ENCODE data around the gene HDAC4.
A peak's percentile ranks its signal among the peaks of the same experiment; 100 is the strongest.

HDAC4 gene

DNA sequence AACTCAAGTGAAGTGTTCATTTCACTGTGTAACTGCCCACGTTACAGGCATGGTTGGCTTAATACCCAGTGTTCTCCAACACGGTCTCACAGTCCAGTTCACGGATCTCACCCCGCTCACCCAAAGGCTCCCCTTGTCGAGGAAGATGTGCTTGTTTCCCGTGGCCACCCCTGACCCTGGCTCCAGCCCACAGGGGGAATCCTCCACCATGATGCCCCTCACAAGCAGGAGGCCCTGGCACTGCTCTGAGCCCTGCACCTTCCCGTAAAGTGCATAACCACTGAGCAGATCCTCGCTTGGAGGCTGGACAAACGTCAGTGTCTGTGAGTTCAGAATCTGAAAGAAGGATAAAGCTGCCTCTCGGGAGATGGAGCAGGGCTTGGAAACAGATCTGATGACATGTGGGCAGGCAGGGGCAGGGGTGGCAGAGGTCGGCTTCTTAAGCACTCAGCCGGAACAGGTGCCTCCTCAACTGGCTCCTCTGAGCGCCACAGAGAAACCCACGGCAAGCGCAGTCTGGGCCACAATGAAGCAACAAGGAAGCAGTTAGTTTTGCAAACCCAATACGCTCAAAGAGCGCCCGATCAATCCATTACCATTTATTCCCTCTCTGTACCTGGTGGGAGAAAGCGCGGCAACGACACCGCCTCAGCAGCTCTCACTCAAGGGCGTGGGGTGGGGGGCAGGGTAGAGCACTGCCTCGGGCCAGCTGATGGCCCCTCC lies 17.6 kb downstream of the HDAC4 start:
- no peak for DNase-seq

DNA sequence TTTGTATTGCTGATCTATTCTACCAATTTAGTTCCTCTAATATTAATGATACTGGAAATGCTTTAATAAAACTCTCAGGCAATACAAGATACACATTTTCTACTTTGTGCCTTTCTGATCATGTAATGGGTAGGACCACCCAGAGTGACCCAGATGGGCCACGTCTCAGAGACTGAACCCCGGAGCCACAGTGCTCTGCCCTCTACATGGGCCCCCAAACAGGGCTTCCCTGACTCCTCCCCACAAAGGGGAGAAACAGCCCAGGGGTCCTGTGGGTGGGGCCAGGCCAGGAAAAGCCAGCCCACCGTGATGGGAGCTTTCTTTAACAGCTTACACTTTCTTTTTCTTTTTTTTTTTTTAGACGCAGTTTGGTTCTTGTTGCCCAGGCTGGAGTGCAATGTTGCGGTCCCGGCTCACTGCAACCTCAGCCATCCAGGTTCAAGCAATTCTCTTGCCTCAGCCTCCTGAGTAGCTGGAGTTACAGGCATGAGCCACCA lies 18.4 kb downstream of the HDAC4 start:
- no peak for DNase-seq

DNA sequence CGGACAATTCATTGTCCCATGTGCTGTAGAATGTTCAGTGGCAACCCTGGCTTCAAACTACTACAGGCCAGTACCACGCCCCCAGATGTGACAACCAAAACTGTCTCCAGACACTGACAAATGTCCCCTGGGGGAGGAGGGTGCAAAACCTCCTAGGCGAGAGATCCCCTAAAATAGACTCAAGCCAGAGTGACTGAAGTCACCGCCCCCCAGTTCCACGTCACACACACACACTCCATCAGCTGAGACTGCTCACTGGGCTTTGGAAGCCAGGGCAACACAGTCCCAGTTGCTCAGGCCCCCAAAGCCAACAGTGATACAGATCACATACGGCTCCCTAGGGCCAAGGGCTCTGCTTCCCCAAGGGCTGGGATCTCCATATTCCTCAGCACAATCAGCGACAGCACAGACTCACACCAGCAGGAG lies 19.1 kb downstream of the HDAC4 start:
- no peak for DNase-seq

DNA sequence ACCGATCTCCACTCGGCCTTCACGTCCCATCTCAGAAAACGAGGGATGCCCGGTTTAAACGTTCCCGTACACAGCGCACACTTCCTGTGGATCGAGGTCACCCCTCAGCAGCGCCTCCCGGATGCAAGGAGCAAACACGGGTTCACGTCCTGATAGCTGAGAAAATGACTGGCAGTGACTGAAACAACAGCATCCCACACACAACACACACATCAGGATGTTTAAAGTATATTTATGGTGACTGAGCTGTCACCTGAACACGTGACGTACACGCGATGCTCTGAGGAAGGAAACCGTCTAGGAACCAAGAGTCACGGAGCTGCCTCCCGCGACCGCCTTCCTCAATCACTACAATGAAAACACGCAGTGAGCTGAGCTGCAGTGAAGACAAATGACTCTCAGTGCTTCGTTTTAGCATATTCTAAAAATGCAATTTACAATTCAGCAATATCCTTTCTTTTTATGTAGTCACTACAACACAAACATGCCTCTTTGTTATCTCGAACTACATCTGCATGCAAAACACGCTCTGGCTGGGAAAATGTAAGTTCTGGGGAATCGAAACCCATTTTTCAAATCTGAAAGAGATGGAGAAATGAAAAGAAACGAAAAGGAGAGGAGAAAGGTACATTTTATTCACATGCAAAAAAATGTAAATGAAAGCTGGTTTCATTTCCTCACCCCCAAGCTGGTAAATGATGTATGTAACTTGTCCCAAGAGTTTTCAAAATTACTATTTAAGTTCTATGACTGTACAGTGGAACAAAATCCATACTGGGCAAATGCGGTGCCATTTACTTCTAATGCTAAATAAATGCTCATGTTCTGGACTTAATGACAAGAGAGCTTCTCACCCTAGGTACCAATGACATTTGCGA lies 19.8 kb downstream of the HDAC4 start:
- DNase-seq = no peak

DNA sequence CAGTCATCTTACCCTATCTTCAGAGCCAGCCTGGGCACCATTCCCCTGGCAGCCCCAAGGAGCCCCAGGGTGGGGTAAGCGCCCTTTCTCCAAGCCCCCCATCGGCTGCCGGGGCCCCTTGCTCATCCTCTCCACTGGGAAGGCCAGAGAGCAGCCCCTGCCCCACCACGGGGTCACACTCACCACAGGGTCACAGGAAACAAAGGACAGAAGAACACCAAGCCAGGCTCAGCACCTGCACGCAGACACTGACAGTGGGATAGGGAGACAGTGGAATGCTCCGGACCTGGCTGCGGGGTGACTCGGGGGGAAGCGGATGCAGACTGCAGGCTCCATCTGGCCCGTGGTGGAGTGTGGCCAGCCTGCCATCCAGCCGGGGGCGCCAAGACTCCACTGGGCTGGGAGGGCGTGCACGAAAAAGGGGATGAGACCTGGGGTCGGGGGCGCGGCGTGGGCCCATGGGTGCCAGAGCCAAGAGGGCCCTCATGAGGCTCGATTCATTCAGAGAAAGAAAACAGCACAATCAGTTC lies 21.1 kb downstream of the HDAC4 start:
- no peak for DNase-seq

DNA sequence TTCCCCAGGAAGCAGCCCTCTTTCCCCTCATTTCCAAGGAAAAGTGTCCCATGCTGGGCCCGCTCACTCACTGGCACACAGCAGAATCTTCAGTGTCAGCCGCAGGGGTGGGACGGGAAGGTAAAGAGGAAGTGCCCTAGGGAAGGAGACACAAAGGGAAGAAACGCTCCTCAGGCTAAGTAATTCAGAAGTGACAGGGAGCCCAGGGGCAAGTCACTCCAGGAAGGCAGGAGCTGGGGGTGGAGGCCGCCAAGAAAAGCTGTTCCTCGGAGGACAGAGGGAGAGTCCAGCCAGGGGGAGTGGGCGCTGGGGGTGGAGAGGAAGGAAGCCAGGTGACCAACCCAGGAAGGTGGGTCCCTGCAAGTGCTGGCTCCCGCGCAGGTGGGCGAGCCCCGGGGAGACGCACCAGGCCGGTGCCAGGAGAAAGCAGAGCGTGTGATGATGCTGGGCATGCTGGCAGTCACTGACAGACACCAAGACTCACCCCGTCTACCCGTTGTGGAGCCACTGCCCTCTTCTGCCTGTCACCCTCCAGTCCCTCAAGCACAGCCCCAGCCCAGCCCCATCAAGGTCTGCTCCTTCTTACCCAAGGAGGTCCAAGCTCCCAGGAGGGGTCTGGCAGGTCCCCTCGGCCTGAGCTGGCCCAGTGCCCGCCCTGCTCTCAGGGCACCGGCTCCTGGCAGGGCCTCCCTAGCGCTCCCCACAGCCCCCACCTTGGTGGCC lies 21.7 kb downstream of the HDAC4 start:
- DNase-seq = no peak

DNA sequence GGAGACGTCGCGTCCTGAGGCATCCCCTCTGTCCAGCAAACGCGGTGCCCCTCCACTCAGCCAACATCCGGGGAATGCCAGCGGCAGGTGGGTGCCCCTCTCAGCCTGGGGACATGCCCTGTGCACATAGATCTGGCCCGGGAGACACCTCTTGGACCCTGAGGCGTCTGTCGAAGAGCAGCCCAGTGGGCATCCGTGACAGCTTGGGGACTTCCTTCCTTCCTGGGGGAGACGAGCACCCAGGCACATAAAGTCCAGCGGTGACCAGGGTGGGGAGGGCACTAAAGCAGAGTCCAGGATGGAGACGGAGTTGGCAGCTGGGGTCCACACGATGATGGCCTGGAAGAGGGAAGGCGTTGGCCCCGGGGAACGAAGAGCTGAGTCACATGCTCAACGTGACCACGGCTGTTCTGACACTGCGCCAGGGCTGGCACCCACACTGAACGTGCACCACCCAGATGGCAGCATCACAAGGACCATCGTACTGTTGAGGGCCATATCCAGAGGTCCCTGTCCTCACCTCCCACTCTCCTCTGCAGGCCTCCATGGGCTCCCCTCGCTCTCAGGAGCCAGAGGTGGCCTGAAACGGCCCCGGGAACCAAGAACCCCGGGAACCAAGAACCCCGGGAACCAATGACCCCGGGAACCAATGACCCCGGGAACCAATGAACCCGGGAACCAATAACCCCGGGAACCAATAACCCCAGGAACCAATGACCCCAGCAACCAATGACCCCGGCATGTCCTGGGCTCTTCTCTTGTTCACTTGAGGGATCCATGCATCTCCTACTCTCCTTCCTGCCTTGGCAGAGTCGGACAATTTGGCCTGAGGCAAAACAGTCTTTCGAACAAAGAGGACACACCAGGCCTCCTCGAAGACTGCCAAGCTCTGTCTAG lies 22.6 kb downstream of the HDAC4 start:
- DNase-seq = no peak

DNA sequence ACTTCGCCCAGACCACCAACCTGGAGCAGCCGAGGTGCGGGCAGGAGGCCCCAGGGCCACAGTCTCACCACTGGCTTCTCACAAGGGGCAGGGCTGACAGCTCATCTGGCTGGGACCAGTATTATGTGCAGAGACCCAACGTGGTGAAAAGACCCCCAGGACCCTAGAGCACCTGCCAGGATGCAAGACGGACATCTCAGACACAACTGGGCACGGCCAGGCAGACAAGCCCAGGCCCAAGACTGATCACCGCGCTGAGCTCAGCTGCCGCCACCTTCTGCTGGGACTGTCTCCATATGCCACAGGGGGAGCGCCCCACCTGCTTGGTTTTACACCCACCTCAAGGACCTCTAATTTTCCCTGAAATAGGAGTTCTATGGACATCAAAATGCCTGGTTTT lies 23.2 kb downstream of the HDAC4 start:
- DNase-seq = no peak

DNA sequence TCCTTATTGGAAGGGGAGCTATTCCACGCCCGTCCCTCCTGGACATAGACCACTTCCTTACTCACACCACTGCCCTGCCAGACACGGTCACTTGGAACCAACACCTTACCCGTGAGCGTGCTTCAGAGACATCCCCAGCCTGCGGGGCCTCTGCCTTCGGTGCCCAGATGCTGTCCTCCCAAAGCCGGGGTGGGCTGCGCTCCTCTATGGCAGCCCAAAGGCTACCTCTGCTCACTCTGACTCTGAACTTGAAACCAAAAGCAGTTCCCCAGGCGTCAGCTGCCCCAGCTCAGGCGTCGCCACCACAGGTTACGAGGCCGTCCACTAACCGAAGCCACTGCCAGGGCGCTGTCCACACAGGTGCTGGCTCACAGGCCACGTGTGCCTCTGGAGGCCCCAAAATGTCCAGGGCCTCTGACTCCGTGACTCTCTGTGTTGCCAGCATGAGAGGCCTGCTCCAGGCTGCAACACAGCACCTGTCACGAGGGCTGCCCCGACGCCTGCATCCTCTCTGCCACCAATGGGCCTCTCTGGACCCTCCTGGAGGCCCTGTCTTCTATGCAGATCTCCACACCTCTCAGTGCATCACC lies 23.8 kb downstream of the HDAC4 start:
- DNase-seq = no peak

DNA sequence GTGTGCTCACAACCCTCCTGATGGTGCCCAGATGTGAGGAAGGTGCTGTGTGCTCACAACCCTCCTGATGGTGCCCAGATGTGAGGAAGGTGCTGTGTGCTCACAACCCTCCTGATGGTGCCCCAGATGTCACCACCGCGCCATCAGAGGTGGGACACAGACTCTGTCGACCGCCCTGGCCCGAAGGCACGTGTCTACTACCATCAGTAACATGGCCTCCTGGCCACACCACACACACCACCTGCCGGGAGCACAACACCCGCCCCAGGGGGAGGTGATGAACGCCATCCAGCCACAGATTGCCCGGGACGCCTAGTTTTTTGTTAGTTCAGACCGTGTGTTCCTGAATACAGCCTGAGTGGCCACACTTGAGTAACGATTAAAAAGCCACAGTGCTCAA lies 24.5 kb downstream of the HDAC4 start:
- DNase-seq = no peak

DNA sequence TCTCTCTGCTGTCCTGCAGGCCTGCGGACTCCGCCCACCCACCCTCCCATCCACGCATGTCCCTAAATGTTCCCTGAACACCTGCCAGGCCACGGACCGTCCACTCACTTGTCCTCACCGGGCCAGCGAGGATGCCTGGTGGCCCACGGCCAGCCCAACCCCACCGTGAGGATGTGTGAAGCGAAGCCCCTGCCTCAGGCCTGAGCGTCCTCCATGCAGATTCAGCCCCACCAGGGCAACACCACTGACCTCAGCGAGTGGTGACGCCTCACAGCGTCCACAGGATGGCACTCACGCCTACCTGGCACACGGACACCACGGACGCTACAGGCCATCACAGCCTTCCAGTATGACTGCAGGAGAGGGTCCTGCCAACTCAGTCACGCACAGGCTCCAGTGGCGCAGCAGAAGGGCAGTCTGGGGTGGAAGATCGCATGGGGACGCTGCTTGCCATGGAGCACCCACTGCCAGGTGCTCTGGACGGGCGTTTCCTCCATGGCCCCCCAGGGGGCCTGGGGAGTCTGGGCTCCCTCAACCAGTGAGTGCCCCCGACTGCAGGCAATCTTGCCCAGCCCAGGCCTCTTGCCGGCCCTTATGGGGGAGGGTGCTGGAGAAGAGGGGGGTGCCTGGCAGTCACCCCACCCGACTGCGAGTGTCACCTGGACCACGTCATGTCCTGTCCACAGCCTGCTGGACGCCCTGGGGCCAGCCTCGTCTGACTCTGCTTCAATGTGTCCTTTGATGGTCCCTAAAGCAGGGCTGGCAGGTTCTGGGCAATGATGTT lies 25.4 kb downstream of the HDAC4 start:
- DNase-seq = no peak

DNA sequence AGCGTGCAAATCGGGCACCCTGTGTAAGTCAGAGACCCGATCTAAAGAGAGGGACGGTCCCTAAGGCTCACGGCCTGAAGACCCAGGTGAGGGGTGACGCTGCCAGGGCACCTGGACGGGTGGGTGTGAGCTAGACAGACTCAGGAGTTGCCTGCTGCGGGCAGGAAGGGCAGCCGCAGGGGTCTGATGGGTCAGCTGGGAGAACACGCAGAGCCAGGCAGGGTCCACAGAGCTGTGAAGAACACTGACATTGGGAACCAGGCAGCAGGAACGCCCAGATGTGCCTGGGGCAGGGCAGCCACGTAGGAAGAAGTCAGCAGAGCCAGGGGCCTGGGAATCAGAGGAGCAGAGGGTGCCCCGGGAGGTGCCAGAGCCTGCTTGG lies 25.9 kb downstream of the HDAC4 start:
- DNase-seq = no peak

DNA sequence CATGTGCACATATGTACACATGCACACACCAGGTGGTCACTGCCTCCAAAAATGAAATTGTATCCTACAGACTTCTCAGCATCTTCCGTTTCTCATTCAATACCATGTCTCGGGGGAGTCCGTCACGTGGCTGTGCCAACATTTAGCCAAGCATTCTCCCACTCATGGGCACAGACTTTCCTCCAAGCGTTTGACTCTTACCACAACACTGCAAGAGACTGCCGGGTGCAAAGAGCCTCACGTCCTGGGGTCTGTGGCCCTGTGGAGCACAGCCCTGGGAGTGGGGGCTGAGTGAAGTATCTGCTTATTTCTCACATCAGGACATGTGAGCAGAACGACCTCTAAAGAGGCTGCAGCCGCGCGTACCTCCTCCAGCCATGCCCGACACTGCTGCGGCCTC lies 28.0 kb downstream of the HDAC4 start:
- DNase-seq = no peak

DNA sequence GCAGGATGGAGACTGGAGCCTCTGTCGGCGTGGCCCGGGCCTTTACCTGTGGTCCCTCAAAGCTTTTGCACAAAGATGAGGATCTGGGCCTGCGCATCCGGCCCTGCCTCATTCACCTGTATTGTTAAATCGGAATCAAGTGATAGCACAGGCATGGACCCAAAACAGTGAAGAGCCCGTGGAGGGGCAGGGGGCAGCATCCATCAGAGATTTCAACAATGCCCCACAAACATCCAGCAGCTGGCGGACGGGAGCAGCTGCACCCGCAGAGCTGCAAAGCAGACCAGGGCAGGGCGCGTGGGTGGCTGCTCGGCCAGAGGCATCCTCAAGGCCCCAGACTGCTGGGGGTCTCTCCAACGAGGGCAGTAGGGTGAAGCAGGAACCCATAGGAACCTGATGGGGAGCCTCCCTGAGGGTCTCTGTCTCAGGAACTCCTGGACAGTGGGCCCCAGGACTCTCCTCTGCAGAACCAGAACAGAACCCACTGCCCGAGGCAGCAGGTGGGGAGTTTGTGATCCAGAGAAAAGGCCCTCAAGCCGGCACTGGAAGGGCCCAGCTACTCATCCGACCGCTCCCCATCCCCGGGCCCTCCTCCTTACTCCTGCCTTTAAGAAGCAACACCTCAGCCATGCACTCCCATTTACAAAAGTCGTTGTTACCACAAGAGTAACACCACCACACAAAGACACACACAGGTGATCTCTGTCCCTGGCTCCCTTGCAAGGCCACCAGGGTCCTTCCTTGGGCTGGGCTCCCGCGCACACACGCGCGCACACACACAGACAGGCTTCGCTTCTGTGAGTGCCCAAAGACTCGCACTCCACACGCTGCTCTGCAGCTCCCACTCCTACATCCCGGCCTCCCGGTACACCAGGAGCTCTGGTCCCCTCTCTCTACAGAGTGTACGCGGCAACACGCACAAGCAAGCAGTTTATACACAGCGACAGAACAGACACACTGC lies 28.8 kb downstream of the HDAC4 start:
- DNase-seq = no peak

DNA sequence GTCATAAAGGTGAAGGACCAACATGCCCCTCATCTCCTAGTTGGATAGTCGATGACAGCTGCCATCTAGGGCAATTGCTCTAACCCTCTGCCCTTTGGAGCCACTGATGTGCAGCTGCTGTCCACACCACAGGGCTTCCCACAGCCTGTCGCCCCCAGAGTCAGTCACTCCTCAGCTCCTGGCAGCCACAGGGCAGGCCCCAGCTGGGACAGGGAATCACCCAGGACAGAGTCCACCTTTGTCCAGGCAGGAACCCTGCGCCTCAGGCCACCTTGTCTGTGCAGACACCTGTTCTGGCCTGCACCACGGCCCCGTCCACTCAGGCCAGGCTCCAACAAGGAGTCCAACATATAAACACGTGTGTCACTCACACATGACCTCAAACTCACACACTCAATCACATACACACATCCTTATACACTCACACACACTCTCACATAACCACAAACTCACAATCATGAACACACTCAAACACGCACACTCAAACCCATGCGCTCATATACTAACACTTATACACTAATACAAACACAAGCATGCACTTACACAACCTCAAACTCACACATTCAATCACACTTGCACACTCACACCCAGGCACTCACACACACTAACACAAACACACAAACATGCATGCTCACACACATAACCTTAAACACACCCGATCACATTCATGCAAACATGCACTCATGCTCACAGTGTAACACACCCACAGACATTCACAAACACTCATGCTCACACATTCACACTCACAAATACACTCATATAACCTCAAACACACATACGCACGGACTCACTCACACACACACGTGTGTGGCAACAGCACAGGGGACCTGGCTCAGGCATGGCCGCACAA lies 29.7 kb downstream of the HDAC4 start:
- no peak for DNase-seq

DNA sequence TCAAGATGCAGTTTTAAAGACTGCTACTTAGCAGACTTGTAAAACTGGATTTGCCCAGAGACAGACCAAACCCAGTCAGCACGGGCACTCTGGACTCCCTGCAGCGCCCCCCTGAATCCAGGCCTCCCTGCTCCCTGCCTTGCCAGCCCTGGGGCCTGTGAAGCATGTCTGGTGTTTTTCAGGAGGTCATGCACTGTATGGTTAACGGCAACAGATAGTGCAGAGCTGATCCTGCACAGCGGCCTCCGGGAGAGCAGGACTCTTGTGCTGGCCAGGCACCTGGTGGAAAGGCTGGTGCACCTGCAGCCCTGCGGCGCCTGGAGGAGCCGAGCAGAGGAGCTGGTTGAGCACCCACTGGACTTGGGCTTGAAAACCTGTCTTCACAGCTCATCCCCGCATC lies 30.4 kb downstream of the HDAC4 start:
- no peak for DNase-seq

DNA sequence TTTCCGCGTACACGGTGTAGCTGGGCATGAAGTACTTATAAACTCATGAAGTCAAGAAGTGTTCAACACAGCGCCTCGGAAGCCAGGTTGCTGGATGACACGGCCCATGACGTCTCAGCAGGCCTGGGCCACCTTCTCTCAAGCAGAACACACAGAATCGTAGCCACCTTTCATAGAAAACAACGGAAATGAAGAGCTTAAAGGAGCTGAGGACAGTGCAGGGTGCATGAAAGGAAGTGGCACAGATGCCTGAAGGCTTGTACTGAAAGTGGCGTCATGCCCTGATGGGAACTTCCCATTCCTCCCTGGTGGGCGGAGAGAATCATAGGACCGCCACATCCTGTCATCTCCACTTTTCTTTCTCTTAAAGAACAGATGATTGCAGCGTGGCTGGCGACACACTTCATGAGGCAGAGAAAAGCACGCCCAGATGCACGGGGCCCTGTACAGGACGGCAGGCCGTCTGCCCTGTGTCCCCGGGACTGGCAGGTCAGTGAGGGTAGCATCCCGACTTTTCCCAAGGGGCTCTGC lies 31.1 kb downstream of the HDAC4 start:
- DNase-seq = peak; percentile 71

DNA sequence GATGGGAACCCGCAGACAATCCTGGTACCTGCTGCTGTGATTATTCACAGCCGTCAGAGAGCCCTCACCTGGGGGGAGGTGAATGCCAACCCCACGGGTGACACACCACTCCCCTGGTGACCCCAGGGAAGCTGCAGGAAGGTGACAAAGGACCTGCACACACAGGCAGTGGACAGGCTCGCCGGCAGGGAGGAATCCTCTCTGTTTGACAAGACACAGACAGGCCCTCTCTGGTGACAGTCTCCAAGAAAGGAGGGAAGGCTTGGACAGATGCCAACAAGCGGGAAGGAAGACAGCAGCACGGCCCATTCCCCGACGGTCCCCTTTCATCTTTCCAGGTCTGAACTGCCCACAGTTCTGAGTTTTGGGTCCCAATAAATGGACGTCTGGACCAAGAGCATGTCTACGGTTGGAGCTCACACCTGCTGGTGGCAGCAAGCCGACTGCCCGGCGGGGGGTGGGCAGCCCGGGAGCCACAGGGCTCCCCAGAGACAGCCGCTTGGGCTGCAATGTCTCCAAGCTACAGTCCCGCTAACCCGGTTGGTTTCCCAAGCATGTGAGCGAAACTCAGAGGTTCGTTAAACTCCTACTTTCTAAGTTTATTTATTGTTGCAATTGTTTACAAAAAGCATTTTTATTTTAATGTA lies 31.8 kb downstream of the HDAC4 start:
- no peak for DNase-seq

All from fibroblast of skin of back (primary cell).